Retinal pigment epithelial cell (primary cell): ENCODE results near the gene OXT.
"Not testable (repeated sequence)": the region's sequence is repeated elsewhere in the genome, so short reads cannot be mapped to it uniquely, and the experiment has no call there.

ENCODE experiments used
- DNase-seq: peaks from one replicate; pipeline ENCODE4 v3.0.0-alpha.2; 2010; ENCODE audit warnings: low read depth
- H3K4me3 ChIP-seq: 2 replicates; pipeline ENCODE4 v1.5.1; 2011; ENCODE audit warnings: mild to moderate bottlenecking, low read length, control low read depth, moderate library complexity
- CTCF ChIP-seq: conservative IDR thresholded peaks from 2 replicates; pipeline ENCODE4 v1.5.1; 2011; ENCODE audit warnings: low read depth, low read length, control low read depth, inconsistent platforms

OXT gene

GRCh38 chr20:3067139-3068014 lies 4.0 kb upstream of the OXT start:
- no peak overlapping the region for H3K4me3 ChIP-seq
- no peak for TF ChIP-seq CTCF
- no peak for DNase-seq

- no peak overlapping the region for H3K4me3 ChIP-seq
- no peak for DNase-seq
- no peak for TF ChIP-seq CTCF
These were observed 3.3 kb upstream of the OXT start for GRCh38 chr20:3068075-3068474.

- H3K4me3 ChIP-seq = no peak overlapping the region
- TF ChIP-seq CTCF = peak; percentile 32
- DNase-seq = no peak
These were observed 2.2 kb upstream of the OXT start for GRCh38 chr20:3068986-3069900.

GRCh38 chr20:3070725-3071124 lies 695 bp upstream of the OXT start:
- H3K4me3 ChIP-seq = no peak overlapping the region
- DNase-seq = no peak
- no peak for TF ChIP-seq CTCF

- no peak for TF ChIP-seq CTCF
- H3K4me3 ChIP-seq = no peak overlapping the region
These were observed 182 bp upstream of the OXT start for GRCh38 chr20:3071266-3071609.

GRCh38 chr20:3072530-3073250 lies 1.3 kb downstream of the OXT start:
- no peak overlapping the region for H3K4me3 ChIP-seq
- no peak for DNase-seq
- no peak for TF ChIP-seq CTCF

More at GRCh38 chr20:3071266-3071609, 182 bp upstream of the OXT start:
- no peak for DNase-seq

- not testable (repeated sequence) for H3K4me3 ChIP-seq, DNase-seq
These were observed 1.8 kb downstream of the OXT start for GRCh38 chr20:3073251-3073643.
